ENCODE results near the gene CRACDL.
A peak's percentile ranks its signal among the peaks of the same experiment; 100 is the strongest.

CRACDL gene

DNA sequence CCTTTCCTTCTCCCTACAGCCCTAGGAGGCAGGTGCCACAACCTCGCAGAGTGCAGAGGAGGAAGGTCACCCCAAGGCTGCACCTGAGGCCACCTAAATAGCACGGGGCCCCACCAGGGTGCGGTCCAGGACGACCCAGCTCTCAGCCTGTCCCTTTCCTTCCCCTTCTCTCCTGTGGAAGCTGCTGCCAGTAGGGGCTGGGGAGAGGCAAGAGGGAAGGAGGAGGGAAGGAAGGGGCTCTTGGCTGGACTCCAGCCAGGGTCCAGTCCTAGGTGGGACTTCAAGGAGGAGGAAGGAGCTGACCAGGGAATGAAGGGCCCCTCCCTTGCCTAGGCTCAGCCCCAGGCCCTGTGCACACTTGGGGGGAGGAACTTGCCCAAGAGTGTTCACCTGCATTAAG is 11.1 kb downstream of the CRACDL start:
- DNase-seq = no peak

DNA sequence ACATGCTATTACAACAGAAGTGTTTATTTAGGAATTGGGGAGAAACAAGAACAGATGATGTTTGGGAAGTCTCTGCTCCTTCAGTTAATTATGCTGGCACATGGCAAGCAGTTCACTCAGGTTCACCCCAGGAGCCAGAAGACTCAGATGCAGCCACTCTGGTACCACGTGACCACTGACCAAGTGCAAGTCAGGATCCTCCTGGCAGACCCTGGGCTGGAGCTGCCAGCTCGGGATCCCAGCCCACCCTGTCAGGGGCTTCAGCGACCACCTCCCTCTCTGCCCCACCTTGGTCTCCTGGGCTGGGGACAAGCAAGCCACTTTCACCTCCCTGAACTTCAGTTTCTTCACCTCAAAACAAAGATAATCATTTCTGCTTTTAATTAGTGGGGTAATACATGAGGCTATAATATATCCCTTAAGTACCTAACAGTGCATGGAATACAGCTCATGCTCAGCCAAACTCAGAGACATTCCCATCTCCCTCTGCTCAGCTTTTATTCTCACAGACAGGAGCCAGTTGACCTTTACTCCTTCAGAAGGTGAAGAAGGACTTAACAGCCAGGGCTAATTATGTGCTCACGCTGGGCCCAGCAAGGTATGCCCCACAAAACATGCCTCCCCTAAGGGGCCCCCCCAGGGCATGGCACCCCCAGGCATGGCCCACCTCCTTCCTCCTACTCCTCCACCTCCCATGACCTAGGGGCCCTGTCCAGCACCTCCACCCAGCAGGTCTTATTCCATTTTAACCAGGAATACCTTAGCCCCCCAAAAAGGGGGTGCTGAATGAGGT is 11.8 kb downstream of the CRACDL start:
- no peak for DNase-seq

- no peak for DNase-seq
Observed at GRCh38 chr2:98923244-98923940, 12.6 kb downstream of the CRACDL start.

DNA sequence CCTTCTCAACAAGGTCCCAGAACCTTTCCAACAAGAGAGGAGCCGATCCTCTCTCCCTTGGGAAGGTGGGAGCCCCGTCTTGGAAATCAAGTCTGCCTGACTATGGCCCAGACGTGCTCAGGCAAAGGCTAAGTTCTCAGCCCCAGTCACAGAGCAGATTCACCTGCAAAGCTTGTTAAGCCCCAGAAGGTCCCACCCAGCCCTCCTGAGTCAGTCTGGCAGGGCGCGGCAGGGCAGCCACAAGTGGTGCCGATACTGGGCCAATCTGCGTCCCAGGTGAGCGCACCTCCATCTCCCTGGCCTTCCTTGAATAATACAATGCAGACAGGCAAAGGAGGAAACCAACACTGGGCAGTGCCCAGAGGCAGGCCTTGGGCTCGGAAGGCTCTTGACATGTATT is 15.0 kb downstream of the CRACDL start:
- DNase-seq = no peak

DNA sequence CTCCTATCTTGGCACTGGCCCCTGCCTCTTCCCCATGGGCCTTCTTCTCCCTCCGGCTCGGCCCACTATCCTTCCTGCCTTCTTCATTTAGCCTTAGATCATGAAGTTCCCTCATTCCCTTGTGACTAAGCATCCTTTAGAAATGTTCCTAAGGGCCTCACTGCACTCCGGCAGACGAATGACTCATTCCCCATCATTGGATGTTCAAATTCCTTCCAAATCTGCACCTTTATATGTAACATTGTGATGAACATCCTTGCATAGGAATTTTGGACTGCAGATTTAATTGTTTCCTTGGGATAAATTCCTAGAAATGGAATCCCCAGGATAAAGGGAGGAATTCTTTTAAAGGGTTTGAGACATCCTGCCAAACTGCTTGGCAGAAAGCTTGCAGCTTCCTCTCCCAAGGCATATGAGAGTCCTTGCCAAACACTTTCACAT is 19.0 kb downstream of the CRACDL start:
- DNase-seq = no peak

DNA sequence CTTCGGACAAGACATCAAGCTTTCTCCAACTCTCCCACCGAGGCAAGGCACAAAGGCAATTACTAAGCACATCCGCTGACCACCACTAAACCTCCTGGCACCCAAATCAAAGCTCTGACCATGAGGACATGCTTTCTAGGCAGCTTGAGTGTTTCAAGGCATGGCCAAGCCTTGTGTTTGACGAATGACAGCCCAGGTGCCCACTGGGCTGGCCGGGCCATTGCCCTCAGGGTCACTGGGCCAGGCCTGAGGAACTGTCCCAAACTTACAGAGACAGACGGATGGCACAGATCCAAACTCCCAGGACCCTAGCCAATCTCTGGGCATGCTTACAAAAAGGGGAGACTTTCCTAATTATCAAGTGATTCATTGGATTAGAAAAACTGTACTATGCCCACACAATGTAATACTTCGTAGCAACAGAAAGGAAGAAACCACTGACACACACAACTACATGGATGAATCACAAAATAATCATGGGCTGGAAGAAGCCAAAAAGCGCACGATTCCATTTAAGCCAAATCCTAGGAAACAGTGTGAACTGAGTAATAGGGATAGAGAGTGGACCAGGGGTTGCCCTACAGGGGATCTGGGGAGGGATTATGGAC is 20.2 kb downstream of the CRACDL start:
- no peak for DNase-seq

DNA sequence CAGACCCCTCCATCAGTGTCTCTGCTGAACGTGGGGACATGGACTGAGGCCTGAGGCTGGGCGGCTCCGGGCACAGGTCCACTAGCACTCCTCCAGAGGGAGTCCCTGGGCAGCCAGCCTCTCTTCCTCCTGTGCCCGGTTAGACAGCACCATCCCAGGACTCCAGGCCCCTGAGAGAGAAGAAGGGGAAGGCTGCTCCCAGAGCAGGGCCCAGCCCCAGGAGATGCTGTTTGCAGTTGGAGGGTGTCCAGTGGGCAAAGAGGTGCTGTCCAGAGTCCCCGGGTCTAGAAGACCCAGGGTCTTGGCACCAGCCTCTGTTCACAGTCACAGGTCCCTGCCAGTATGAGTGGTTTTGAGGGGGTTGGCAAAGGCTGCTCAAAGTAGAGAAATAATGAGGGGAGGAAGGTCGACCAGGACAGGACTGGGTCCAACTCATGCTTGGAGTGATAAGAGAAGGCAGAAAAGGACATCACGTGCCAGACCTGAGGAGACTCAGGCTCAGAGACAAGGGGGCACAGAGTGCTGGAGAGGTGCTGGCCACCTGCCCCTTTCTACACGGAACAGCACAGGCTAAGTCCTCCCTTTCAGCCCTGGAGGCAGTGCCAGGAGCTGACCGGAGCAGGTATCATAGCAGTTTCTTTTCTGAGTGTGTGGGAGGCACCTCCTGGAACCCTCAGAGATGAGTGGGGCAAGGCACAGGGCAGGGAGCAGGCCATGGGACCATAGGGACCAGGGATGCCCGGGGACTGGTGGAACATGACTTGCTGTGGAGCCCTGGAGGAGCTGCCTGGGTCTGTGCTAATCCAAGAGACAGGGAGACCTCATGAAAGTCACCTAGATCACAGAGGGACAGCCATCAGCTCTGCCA is 21.1 kb downstream of the CRACDL start:
- no peak for DNase-seq

DNA sequence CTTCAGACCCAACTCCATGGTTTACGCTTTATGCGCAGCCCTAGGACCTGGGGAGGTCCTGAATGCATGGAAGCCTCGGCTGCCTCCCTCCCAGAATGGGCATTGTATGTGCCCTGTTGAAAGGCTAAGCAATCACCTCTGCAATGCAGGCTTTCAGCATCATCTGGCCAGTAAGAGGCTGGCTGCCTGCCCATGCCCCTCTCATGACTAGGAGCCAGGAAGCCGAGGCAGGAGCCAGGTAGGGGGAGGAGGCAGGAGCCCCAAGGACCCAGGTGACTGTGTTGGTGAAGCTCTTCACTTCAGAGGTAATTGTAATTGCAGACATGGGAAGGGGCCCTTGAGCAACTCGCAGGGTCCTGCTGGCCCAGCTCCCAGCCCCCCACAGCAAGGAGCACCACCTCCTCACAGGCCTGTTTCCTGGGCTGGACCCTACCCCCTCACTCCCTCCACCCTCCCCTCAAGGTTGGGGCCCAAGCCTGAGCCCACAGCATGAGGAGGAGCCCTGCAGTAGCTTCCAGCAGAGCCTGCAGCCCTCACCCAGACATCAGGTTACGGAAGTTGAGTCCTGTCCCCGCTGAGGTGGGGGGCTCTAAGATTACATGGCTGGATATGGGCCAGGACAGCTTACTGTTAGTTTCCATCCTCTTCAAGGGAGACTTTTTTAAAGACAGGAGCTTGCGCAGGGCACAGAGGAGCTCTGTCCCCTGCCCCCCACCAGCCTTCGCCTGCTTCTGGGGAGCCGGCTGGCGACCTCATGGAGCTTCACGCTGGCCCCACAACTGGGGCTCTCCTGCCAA is 21.9 kb downstream of the CRACDL start:
- DNase-seq = no peak

DNA sequence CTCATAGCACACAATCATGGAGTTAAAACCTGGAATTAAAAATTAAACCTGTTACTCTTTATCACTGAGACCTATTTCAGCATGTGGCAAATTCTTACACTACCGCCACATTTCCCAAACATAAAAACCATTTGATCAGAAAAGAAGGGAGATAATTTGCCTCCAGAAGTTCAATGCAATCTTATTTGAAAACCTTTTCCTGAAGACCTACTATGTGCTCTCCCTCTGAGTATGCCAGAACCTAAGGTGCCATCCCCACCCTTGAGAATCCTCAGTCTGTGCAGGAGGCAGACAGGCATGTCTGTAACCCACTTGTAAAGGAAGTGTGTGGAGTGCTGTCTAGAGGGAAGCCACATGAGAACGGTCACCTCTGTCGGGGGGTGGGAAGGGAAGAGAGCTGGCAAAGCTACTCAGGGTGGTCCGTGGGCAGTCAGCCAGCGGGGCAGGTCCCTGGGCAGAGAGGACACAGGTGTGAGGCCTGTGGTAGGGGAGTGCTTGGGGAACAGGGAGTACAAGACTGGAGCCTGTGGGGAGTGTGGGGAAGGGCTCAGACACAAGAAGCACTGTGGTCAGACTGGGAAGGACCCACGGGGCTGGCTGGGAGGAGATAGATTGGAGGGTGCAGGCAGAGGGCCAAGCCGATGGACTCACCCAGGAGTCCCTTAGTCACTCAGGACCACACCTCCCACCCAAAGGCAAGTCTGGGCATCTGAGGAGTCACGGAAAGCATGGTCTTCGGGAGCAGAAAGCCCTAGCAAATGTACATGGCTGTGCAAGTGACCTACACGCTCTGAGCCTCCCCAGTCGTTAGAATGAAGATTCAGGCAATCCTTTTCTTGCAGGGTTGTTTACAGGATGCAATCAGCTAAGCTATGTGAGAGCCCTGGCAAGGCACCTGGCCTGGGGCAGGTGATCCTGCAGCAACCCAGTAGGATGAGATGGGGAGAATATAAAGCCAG is 22.8 kb downstream of the CRACDL start:
- no peak for DNase-seq

- DNase-seq = peak; percentile 70
Observed at GRCh38 chr2:98912221-98912851, 23.7 kb downstream of the CRACDL start.

- no peak for DNase-seq
Observed at GRCh38 chr2:98911376-98912154, 24.5 kb downstream of the CRACDL start.

GRCh38 chr2:98911126-98911375 is 25.0 kb downstream of the CRACDL start:
- no peak for DNase-seq

GRCh38 chr2:98910349-98911125 is 25.5 kb downstream of the CRACDL start:
- DNase-seq = no peak

DNA sequence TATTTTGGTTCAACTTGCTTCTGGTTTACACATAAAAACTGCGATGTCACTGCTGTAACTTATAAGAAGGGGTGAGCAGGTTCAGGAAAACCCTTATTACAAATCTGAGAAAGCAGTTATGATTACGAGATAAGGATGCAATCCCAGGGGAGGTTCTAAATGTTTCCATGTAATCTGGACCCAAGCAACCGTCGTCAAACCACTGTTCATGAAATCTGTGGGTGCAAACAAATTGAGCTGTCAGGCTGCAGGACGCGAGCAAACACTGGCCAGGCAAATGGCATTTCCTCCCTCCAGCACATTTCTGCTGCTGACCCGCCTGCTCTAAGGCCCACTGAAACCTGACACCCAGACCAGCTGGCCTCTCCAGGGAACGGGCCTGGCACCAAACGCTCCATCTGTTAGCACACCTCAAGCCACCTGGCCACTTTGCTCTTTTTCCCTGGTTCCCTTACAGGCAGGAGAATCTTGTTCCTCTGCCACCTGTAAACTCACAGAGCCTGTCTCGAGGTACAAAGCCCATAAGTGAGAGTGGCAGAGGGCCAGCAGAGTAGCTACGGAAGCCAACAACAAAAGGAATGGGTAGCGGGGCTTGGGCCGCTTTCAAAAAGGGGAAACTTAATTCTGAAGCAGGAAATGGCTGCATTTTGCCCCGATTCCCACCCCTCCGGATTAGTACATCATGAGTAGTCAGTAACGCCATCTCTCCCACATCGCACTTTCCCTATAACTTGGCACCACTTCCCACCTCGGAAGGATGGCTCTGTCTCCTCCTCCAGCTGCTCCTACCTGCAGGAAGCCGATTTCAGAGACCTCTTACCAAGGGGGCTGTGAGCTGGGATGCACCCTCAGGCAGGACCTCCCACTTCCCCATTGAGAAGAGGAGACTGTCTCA is 26.5 kb downstream of the CRACDL start:
- DNase-seq = peak; percentile 93

GRCh38 chr2:98908931-98909316 is 27.1 kb downstream of the CRACDL start:
- peak; percentile 45 for DNase-seq

DNA sequence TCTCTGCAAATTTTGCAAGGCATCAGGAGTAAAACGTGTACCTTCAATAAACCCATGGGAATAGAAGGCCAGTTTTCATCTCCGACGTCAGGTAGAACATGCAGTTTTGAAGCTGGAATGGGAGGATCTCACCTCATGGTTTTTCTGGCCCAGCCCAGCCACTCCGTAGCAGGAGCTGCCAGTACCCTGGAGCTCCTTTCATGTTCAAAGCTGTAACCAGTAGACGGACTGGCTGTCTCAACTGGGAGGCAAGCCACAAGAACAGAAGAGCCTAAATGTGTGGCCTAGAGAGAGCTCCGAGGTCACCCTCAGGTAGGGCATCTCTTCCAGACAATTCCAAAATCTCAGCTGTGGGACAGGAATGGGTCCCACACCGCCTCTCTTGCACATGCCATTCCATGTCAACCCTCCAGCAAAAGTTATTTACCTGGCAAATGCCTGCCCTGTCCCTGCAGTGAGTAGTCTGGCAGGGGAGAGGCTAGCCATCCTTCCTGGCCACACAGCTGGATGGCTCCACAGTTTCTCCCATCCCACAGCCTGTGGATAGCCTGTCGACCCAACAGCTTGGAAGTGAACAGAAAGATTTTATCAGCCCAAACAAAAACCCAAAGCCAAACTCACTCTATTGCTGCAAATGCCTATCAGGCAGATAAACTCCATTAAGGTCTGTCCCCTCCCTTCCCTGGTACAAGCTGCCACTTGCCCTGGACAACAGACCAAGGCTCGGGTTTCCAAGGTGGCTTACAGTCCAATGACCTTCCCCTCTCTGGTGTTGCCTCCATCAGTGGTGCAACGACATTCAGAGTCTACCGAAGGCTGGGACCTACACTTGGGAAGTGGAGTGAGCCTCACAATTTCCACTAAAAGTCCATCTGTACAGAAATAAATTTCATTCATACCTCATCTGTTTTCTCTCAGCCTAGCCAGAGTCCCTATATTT is 27.8 kb downstream of the CRACDL start:
- DNase-seq = no peak

DNA sequence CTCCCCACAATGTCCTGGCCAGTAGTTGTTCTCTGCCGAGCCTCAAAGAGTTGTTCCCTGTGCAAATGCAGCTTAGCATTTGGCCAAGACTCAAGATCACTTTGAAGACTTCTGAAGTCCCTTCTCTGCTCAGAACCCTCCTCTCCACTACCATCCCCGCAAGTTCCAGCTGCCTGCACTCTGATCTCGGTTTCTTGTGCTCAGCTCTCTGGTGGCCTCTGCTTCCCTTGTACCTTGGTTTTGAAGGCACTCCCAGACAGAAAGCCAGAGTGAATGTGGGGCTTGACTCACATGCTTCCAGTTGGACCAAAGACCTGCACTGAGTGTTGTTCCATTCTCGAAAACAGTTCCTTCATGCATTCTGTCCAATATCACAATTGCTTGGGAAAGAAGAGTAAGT is 28.6 kb downstream of the CRACDL start:
- no peak for DNase-seq
